Measurements from ENCODE around the gene PRRC2B. TPM values are rescaled to one million over a fixed set of nuclear protein-coding genes. Genes with fewer than 3 reads are reported as not detected.

The PRRC2B gene
- total RNA-seq, 1 donor from 2014 or later: 235 TPM

DNA sequence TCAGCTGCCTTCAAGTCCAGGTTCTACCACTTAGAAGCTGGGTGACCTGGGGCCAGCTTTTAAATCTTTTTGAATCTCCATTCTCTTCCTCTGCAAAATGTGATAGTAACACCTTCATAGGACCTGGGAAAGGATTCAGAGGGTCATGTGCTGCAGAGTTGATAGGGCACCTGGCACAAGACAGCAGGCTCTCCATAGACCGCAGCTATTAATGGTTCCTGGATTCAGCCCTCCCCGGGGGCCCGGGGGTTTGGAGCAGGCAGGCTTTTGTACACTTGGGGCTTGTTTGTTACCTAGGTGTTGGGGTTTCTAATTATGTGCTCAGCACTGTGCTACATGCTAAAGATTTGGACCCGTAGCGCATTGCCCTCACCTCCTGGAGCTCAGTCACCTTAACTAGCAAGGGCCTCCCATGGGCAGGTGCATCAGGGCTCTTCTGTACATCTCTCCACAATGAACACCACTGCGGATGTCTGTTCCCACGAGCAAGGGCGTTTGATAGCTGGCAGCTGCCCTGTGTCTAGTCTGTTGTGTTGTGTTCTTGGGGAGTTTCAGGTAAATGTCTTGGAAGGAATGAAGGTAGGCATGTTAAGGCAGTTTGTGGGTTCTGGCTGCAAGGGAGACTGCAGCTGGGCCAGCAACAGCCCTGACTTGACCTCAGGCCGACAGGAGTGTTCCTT lies 12.1 kb downstream of the PRRC2B start:
- Mint-ChIP-seq H3K27me3 (ENCODE audit: low read depth) (no peaks in the 10 kb centered on the region), H3K27ac (ENCODE audit: unreplicated experiment) (peak overlapping the region; percentile 86), H3K4me3 (ENCODE audit: unreplicated experiment) (no peak overlapping the region), H3K4me1 (ENCODE audit: low read depth) (peaks cover 92% of the 10 kb centered on the region), H3K36me3 (ENCODE audit: low read depth) (no peaks in the 10 kb centered on the region), H3K9me3 (ENCODE audit: low read depth) (no peaks in the 10 kb centered on the region)
- TF ChIP-seq, protein P1, sequence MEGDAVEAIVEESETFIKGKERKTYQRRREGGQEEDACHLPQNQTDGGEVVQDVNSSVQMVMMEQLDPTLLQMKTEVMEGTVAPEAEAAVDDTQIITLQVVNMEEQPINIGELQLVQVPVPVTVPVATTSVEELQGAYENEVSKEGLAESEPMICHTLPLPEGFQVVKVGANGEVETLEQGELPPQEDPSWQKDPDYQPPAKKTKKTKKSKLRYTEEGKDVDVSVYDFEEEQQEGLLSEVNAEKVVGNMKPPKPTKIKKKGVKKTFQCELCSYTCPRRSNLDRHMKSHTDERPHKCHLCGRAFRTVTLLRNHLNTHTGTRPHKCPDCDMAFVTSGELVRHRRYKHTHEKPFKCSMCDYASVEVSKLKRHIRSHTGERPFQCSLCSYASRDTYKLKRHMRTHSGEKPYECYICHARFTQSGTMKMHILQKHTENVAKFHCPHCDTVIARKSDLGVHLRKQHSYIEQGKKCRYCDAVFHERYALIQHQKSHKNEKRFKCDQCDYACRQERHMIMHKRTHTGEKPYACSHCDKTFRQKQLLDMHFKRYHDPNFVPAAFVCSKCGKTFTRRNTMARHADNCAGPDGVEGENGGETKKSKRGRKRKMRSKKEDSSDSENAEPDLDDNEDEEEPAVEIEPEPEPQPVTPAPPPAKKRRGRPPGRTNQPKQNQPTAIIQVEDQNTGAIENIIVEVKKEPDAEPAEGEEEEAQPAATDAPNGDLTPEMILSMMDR (IDR thresholded peaks at IDR 0.05): no peak
- no peak for DNase-seq (ENCODE audit: low spot score)

DNA sequence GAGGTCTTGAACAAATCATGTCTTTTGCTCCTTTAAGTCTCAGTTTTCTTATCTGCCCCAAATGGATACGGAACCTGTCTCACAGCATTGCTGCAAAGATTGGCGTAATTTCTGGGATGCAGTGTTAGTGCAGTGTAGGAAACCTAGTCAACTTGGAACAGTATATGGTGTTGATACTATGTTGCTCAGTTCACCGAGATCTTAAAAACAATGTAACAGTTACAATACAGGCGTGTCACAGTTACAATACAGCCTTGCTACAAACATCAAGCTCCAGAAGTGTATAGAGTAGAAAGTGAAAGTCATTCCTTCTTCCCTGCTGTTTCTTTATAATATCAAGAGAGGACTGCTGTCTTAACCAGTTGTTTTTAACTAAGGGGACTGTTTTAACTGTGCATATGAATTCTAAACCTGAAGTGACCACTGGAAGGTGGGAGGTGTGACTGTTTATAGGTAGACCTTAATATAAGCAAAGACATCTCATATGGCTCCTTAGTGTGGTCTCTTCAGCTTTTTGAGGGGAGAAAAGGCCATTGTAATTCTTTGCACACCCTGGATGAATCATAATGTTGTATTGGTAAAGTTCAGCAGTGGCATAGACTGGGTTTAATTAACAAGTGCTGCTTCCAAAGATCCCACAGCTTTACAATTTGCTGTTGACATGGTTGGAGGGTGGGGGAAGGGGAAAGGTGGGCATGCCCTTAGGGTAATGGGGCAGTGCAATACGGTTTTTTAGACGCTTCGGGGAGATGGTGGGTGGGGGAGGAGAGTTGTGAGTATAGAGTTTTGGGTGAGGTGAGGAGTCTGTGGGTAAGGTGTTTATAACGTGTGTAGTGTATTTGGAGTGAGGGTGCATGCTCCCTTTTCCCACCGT lies 12.9 kb downstream of the PRRC2B start:
- no peaks in the 10 kb centered on the region for H3K9me3 Mint-ChIP-seq (ENCODE audit: low read depth)
- TF ChIP-seq, protein P1 (IDR thresholded peaks at IDR 0.05): no peak
- H3K27ac Mint-ChIP-seq (ENCODE audit: unreplicated experiment): peak overlapping the region; percentile 86
- H3K36me3 Mint-ChIP-seq (ENCODE audit: low read depth): no peaks in the 10 kb centered on the region
- DNase-seq (ENCODE audit: low spot score): no peak
- H3K27me3 Mint-ChIP-seq (ENCODE audit: low read depth): no peaks in the 10 kb centered on the region
- peaks cover 91% of the 10 kb centered on the region for H3K4me1 Mint-ChIP-seq (ENCODE audit: low read depth)
- peak overlapping the region; percentile 31 for H3K4me3 Mint-ChIP-seq (ENCODE audit: unreplicated experiment)

DNA sequence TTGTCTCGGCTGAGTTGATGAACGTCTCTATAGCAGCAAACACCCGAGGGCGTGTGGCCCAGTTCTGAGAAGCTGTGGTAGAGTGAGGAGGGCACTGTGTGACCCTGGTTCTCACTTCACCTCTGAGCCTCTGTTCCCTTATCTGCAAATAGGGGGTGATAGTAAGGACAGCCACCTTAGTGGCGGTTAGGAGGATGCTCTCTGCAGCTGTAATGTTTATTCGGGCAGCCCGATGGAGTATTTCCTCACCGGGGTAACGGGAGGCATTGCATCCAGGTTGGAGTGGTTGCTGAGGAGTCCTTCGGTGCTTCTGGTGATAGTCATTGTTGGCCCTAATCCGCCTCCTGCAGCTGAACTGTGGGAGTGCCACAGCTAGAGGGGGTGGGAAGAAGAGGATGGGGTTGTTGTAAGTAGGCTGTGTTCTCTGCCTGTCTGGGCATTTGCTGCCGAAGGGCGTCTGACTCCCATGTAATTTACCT lies 13.9 kb downstream of the PRRC2B start:
- Mint-ChIP-seq H3K4me1 (ENCODE audit: low read depth) (peaks cover 88% of the 10 kb centered on the region), H3K4me3 (ENCODE audit: unreplicated experiment) (no peak overlapping the region), H3K27me3 (ENCODE audit: low read depth) (no peaks in the 10 kb centered on the region), H3K36me3 (ENCODE audit: low read depth) (no peaks in the 10 kb centered on the region), H3K27ac (ENCODE audit: unreplicated experiment) (peak overlapping the region; percentile 86), H3K9me3 (ENCODE audit: low read depth) (no peaks in the 10 kb centered on the region)
- DNase-seq (ENCODE audit: low spot score): no peak
- TF ChIP-seq, protein P1 (IDR thresholded peaks at IDR 0.05): peak; percentile 32

DNA sequence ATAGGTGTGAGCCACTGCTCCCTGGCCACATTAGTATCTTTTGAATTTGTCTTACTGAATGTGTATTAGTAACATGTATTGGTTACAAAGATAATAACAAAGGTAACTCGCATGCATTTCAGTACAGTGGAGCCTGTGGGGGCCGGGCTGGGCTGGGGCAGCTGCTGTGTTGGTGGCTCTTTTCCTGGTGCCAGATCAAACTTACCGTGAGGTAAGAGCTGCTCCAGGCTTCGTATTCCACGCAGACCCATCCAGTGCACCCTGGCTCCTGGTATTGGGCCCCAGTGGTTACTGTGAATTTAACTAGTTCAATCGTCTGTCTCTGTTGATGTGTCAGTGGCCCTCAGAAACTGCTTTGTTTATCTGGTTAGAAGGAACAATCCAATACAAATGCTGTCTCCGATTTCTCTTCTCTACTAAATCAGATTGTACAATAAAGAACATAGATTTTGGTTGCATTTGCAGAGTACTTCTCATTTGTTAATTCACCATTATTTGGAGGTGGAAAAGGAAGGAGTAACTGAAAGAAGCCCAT lies 15.6 kb downstream of the PRRC2B start:
- Mint-ChIP-seq H3K4me3 (ENCODE audit: unreplicated experiment) (no peak overlapping the region), H3K9me3 (ENCODE audit: low read depth) (no peaks in the 10 kb centered on the region), H3K27ac (ENCODE audit: unreplicated experiment) (peak overlapping the region; percentile 57), H3K4me1 (ENCODE audit: low read depth) (peaks cover 82% of the 10 kb centered on the region), H3K36me3 (ENCODE audit: low read depth) (no peaks in the 10 kb centered on the region), H3K27me3 (ENCODE audit: low read depth) (no peaks in the 10 kb centered on the region)
- TF ChIP-seq, protein P1 (IDR thresholded peaks at IDR 0.05): no peak
- no peak for DNase-seq (ENCODE audit: low spot score)

DNA sequence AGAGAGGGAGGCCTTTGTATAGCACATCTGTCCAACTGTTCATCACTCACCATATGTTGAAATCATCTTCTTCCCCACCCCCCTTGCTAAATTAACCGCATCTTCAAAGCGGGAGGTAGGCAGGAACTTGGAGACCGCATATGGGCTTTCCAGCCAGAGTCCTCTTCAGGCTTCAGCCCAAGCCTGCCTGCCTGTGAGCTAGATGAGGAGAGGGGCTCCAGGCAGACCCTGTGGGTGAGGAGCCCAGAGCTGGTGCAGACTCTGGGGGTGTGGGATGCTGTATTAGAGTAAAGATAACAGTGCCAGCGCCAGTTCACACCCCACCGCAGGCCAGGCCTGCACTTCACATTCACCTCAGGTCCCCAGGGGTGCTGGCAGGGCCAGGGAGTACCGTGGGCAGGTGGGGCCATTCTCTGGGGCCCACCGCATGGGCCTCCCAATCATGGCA lies 16.2 kb downstream of the PRRC2B start:
- Mint-ChIP-seq H3K4me3 (ENCODE audit: unreplicated experiment) (no peak overlapping the region), H3K36me3 (ENCODE audit: low read depth) (no peaks in the 10 kb centered on the region), H3K4me1 (ENCODE audit: low read depth) (peaks cover 76% of the 10 kb centered on the region), H3K9me3 (ENCODE audit: low read depth) (no peaks in the 10 kb centered on the region), H3K27me3 (ENCODE audit: low read depth) (no peaks in the 10 kb centered on the region), H3K27ac (ENCODE audit: unreplicated experiment) (peak overlapping the region; percentile 57)
- DNase-seq (ENCODE audit: low spot score): no peak
- TF ChIP-seq, protein P1 (IDR thresholded peaks at IDR 0.05): no peak
